Chondrocyte (in vitro differentiated cells): ENCODE data around the gene HECW1. TPM values are rescaled to one million over a fixed set of nuclear protein-coding genes. Genes with fewer than 3 reads are reported as not detected.

ENCODE experiments used
- DNase-seq: peaks from one replicate; pipeline ENCODE4 v3.0.0; 2021; ENCODE audit warnings: mixed read lengths, low spot score
- H3K27ac Mint-ChIP-seq: one replicate; pipeline ENCODE4 v1.8.0; 2021; ENCODE audit warnings: mild to moderate bottlenecking, moderate library complexity, mixed read lengths; ENCODE audit not compliant: unreplicated experiment
- H3K27me3 Mint-ChIP-seq: 2 replicates; pipeline ENCODE4 v1.8.0; 2021; ENCODE audit warnings: low read depth, mixed read lengths
- H3K36me3 Mint-ChIP-seq: 2 replicates; pipeline ENCODE4 v1.8.0; 2021; ENCODE audit warnings: low read depth, mixed read lengths
- H3K4me1 Mint-ChIP-seq: 2 replicates; pipeline ENCODE4 v1.8.0; 2021; ENCODE audit warnings: low read depth, mild to moderate bottlenecking, mixed read lengths
- H3K4me3 Mint-ChIP-seq: one replicate; pipeline ENCODE4 v1.8.0; 2021; ENCODE audit warnings: mild to moderate bottlenecking, moderate library complexity, mixed read lengths; ENCODE audit not compliant: unreplicated experiment
- H3K9me3 Mint-ChIP-seq: 2 replicates; pipeline ENCODE4 v1.8.0; 2021; ENCODE audit warnings: low read depth, mixed read lengths
- CTCF ChIP-seq: fragments of 200-600 bp; sonication (generic); IDR thresholded peaks from 2 replicates; pipeline ENCODE4 v1.5.0; 2021; ENCODE audit warnings: antibody characterized with exemption, mild to moderate bottlenecking, moderate library complexity
- total RNA-seq: library from RNA; stranded (reverse); gene quantifications from 3 replicates; pipeline ENCODE4 v1.2.1, GENCODE V29; 2021

HECW1 gene
- total RNA-seq, 1 donor from 2014 or later: 1.9 TPM

DNA sequence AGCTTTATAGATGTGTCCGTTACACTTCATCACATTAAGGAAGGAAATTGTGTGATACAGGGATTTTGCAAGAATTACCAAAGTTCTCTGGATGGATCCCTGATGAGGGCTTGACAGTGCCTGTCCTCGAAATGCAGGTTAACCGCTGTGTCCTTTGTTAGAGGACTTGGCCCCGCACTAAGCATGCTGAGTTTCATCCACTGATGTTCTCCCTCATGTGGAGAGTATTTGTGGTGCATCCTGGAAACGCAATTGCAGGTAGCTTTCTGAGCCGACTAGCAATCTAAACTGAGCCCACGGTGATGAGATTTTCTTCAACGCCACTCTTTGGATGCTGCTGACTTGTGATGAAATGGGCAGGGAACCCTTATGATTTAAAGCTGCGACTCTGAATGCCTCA, 398.6 kb downstream of the HECW1 start:
- H3K27ac Mint-ChIP-seq: no peak overlapping the region
- no peaks in the 10 kb centered on the region for H3K9me3 Mint-ChIP-seq
- no peak overlapping the region for H3K4me3 Mint-ChIP-seq
- no peaks in the 10 kb centered on the region for H3K36me3 Mint-ChIP-seq
- peaks cover 12% of the 10 kb centered on the region for H3K4me1 Mint-ChIP-seq
- peak; percentile 17 for TF ChIP-seq CTCF
- DNase-seq: no peak
- H3K27me3 Mint-ChIP-seq: peaks cover 13% of the 10 kb centered on the region

- Mint-ChIP-seq H3K9me3 (no peaks in the 10 kb centered on the region), H3K27ac (no peak overlapping the region), H3K27me3 (peaks cover 13% of the 10 kb centered on the region), H3K36me3 (no peaks in the 10 kb centered on the region), H3K4me3 (no peak overlapping the region), H3K4me1 (peaks cover 14% of the 10 kb centered on the region)
- no peak for DNase-seq
- TF ChIP-seq CTCF: no peak
Observed at GRCh38 chr7:43511769-43512515, 399.5 kb downstream of the HECW1 start.

- TF ChIP-seq CTCF: no peak
- Mint-ChIP-seq H3K4me1 (peaks cover 18% of the 10 kb centered on the region), H3K27ac (peak overlapping the region; percentile 11), H3K27me3 (peaks cover 11% of the 10 kb centered on the region), H3K4me3 (no peak overlapping the region), H3K9me3 (no peaks in the 10 kb centered on the region), H3K36me3 (no peaks in the 10 kb centered on the region)
- no peak for DNase-seq
Observed at GRCh38 chr7:43513251-43513650, 400.8 kb downstream of the HECW1 start.

DNA sequence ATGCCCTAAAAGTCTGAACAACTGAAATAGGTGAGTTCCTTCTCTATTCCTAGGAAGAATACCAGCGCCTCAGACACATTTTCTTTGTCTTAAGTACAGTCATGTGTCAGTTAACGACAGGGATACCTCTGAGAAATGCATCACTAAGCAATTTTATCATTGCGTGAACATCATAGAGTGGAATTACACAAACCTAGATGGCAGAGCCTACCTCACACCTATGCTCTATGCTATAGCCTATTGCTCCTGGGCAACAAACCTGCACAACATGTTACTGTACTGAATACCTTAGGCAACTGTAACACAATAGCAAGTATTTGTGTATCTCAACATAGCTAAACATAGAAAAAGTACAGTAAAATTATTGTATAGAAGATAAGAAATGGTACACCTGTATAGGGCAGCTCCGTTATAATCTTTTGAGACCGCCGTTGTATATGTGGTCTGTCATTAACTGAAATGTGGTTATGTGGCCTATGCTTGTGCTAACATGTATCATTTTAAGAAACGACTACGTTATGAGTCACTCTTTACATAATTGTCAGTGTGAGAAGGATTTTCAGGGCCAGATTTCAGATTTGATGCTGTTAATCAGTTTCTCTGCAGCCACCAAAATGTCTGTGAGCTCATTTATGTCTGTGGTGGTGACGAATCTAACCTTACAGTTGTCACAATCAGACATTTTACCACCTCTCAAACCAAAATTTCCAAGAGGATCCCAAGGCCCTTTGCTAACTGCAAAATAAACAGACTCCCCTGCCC, 404.3 kb downstream of the HECW1 start:
- no peak for TF ChIP-seq CTCF
- H3K9me3 Mint-ChIP-seq: no peaks in the 10 kb centered on the region
- no peak overlapping the region for H3K27ac Mint-ChIP-seq
- no peak for DNase-seq
- peaks cover 1% of the 10 kb centered on the region for H3K27me3 Mint-ChIP-seq
- H3K36me3 Mint-ChIP-seq: no peaks in the 10 kb centered on the region
- peaks cover 18% of the 10 kb centered on the region for H3K4me1 Mint-ChIP-seq
- no peak overlapping the region for H3K4me3 Mint-ChIP-seq

- no peak for DNase-seq
- peaks cover 23% of the 10 kb centered on the region for H3K4me1 Mint-ChIP-seq
- no peak overlapping the region for H3K27ac Mint-ChIP-seq
- H3K4me3 Mint-ChIP-seq: no peak overlapping the region
- H3K36me3 Mint-ChIP-seq: no peaks in the 10 kb centered on the region
- no peak for TF ChIP-seq CTCF
- H3K27me3 Mint-ChIP-seq: no peaks in the 10 kb centered on the region
- no peaks in the 10 kb centered on the region for H3K9me3 Mint-ChIP-seq
Observed at GRCh38 chr7:43517464-43517863, 405.0 kb downstream of the HECW1 start.
